Stomach (tissue), 9 donors: ENCODE data around the gene GSPT1. TPM values are rescaled to one million over a fixed set of nuclear protein-coding genes. Genes with fewer than 3 reads are reported as not detected.

ENCODE experiments used
- DNase-seq, 2 donors: peaks; one replicate each; pipeline versions ENCODE4 v3.0.0 to v3.0.0-alpha.2; 2013 to 2019
- H3K27ac ChIP-seq, 5 donors: fragments of 200-600 bp in 4 of 5; sonication (generic) in 4 of 5; one replicate each; pipeline ENCODE4 v1.5.1; 2013 to 2019; ENCODE audit warnings: mild to moderate bottlenecking in 1 of 5, moderate library complexity in 1 of 5
- H3K27me3 ChIP-seq, 3 donors: fragments of 200-600 bp; sonication (generic); one replicate each; pipeline ENCODE4 v1.5.1; 2017 to 2019; ENCODE audit warnings: mixed run types in 1 of 3
- H3K36me3 ChIP-seq, 4 donors: fragments of 200-600 bp; sonication (generic); 1 replicate in 3 of 4; 2 replicates in 1 of 4; pipeline ENCODE4 v1.5.1; 2016 to 2019
- H3K4me1 ChIP-seq, 4 donors: fragments of 200-600 bp; sonication (generic); one replicate each; pipeline ENCODE4 v1.5.1; 2016 to 2019
- H3K4me3 ChIP-seq, 4 donors: fragments of 200-600 bp; sonication (generic) in 3 of 4; one replicate each; pipeline ENCODE4 v1.5.1; 2016 to 2019; ENCODE audit warnings: mild to moderate bottlenecking in 1 of 4
- H3K9me3 ChIP-seq, 4 donors: fragments of 200-600 bp; sonication (generic); one replicate each; pipeline ENCODE4 v1.5.1; 2016 to 2019
- EP300 ChIP-seq: sonication (generic); formaldehyde crosslinking; IDR thresholded peaks from one replicate; pipeline ENCODE4 v1.6.1; 2017; ENCODE audit warnings: antibody characterized with exemption
- POLR2A ChIP-seq, 4 donors: fragments of 450-650 bp; IDR thresholded peaks; one replicate each; pipeline ENCODE4 v1.6.1; 2016; ENCODE audit warnings: antibody characterized with exemption in 4 of 4, control low read depth in 2 of 4, mild to moderate bottlenecking in 1 of 4, moderate library complexity in 1 of 4
- POLR2AphosphoS5 ChIP-seq, 3 donors: sonication (generic); formaldehyde crosslinking; IDR thresholded peaks; one replicate each; pipeline ENCODE4 v1.6.1; 2016; ENCODE audit warnings: antibody characterized with exemption in 3 of 3
- WGBS, 5 donors: extraction: QIAGEN DNeasy Blood & Tissue Kit in 3 of 5; methylation state at CpG; one replicate each; pipeline versions ENCODE4 v1.1.5 to v1.1.7; 2013 to 2018; 5-methylcytosine and 5-hydroxymethylcytosine counted together
- intact Hi-C: fragments of 100-400 bp; cut with DNase I; formaldehyde crosslinking; loops from one replicate; pipeline ENCODE4 v1.15.1; 2023; ENCODE audit warnings: low total_unique reads
- polyA plus RNA-seq, 3 donors: library from polyadenylated mRNA; stranded (reverse); fragments of 200-250 nt; gene quantifications; one replicate each; pipeline ENCODE4 v1.2.3, GENCODE V29; 2013
- total RNA-seq, 5 donors: library from RNA; depleted of rRNA; stranded (reverse); fragments of >200 nt; gene quantifications; one replicate each; pipeline versions ENCODE4 v1.1.0 to v1.2.3, GENCODE V29; 2014 to 2016
- TF ChIP-seq, protein P1 (sequence below), 7 experiments: fragments of 450-650 bp in 4 of 7; fragments of 200-600 bp in 3 of 7; sonication (generic) in 3 of 7; IDR thresholded peaks; one replicate each; pipeline ENCODE4 v1.5.1; 2016 to 2019; ENCODE audit warnings: antibody characterized with exemption in 7 of 7, control low read depth in 2 of 7, mild to moderate bottlenecking in 1 of 7
- donor health status: healthy with polysubstance abuse.
- donor health status: Bipolar disorder and iron deficiency.
- donor health status: healthy.

GSPT1 gene
- total and polyA plus RNA-seq, 8 donors = 28.0 to 73.2 (median 46.9) TPM

DNA sequence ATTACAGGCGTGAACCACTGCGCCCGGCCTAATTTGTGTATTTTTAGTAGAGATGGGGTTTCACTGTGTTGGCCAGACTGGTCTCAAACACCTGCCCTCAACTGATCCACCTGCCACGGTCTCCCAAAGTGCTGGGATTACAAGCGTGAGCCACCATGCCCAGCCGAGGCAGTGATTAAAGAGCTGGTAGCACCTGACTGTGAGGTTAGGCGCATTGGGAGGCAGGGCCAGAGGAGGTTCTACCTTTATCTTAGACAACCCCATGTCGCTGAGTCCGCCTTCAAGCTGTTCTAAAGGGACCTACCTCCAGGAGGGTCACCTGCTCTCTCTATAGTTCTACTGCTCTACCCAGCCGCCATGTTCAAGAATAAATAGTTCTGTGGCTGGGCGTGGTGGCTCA is 72.5 kb downstream of the GSPT1 start:
- intact Hi-C loops = no loop called here
- WGBS, 5 donors = 94 to 99% (median 97%) methylated on average over 11 of the region's 11 CpGs
- H3K27me3 ChIP-seq = no peaks in the 10 kb centered on the region
- H3K4me3 ChIP-seq = no peak overlapping the region
- no peaks in the 10 kb centered on the region for H3K9me3 ChIP-seq
- no peak for DNase-seq
- H3K27ac ChIP-seq = no peak overlapping the region
- H3K36me3 ChIP-seq = peaks cover 82 to 100% (median 99%) of the 10 kb centered on the region in 4 donors
- TF ChIP-seq, protein P1, sequence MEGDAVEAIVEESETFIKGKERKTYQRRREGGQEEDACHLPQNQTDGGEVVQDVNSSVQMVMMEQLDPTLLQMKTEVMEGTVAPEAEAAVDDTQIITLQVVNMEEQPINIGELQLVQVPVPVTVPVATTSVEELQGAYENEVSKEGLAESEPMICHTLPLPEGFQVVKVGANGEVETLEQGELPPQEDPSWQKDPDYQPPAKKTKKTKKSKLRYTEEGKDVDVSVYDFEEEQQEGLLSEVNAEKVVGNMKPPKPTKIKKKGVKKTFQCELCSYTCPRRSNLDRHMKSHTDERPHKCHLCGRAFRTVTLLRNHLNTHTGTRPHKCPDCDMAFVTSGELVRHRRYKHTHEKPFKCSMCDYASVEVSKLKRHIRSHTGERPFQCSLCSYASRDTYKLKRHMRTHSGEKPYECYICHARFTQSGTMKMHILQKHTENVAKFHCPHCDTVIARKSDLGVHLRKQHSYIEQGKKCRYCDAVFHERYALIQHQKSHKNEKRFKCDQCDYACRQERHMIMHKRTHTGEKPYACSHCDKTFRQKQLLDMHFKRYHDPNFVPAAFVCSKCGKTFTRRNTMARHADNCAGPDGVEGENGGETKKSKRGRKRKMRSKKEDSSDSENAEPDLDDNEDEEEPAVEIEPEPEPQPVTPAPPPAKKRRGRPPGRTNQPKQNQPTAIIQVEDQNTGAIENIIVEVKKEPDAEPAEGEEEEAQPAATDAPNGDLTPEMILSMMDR (IDR thresholded peaks at IDR 0.05) = no peak
- TF ChIP-seq POLR2A (IDR thresholded peaks at IDR 0.05) (no peak), EP300 (no peak), POLR2AphosphoS5 (IDR thresholded peaks at IDR 0.05) (no peak)
- peaks cover 0 to 6% (median 2%) of the 10 kb centered on the region in 4 donors for H3K4me1 ChIP-seq

DNA sequence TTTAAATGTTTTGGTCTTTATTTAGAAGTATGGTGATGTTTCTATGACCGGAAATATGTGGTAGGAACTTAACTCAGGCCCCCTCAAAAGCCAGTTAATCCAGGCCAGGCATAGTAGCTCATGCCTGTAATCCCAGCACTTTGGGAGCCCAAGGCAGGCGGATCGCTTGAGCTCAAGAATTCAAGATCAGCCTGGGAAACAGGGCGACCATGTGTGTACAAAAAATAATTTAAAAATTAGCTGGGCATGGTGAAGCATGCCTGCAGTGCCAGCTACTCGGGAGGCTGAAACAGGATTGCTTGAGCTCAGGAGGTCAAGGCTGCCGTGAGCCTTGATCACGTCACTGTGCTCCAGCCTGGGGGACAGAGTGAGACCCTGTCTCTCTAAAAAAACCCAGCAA is 74.7 kb downstream of the GSPT1 start:
- no peaks in the 10 kb centered on the region for H3K4me1 ChIP-seq
- intact Hi-C loops = no loop called here
- H3K27me3 ChIP-seq = no peaks in the 10 kb centered on the region
- H3K27ac ChIP-seq = no peak overlapping the region
- peaks cover 81 to 100% (median 99%) of the 10 kb centered on the region in 4 donors for H3K36me3 ChIP-seq
- H3K9me3 ChIP-seq = no peaks in the 10 kb centered on the region
- TF ChIP-seq EP300 (no peak), POLR2A (IDR thresholded peaks at IDR 0.05) (no peak), POLR2AphosphoS5 (IDR thresholded peaks at IDR 0.05) (no peak)
- TF ChIP-seq, protein P1 (IDR thresholded peaks at IDR 0.05) = no peak
- no peak for DNase-seq
- no peak overlapping the region for H3K4me3 ChIP-seq
- WGBS, 5 donors = 93 to 98% (median 96%) methylated on average over 7 of the region's 7 CpGs

DNA sequence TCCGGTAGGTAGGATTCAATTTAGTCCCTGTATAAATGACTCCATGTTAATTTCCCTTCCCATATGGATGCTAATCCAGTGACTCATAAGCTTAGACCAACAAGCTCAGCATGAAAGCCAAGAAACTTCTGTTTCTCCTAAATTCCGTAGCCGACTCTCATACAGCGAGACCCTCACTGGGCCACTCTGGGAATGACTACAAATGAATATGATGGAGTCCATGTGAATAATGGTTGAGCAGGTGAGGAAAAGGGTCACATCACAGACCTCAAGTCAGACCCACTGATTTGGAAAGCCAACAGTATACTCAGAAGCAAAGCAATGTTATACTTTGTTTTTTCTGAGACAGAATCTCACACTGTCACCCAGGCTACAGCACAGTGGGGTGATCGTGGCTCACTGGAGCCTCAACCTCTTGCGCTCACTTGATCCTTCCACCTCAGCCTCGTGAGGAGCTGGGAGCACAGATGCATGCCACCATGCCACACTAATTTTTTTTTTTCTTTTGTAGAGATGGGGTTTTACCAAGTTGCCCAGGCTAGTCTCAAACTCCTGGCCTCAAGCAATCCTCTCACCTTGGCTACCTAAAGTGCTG is 79.0 kb downstream of the GSPT1 start:
- intact Hi-C loops = no loop called here
- no peaks in the 10 kb centered on the region for H3K4me1 ChIP-seq
- H3K9me3 ChIP-seq = no peaks in the 10 kb centered on the region
- H3K4me3 ChIP-seq = no peak overlapping the region
- peaks cover 49 to 64% (median 61%) of the 10 kb centered on the region in 4 donors for H3K36me3 ChIP-seq
- H3K27ac ChIP-seq = no peak overlapping the region
- no peaks in the 10 kb centered on the region for H3K27me3 ChIP-seq
- DNase-seq = no peak
- WGBS, 5 donors = 78 to 90% (median 88%) methylated on average over 7 of the region's 7 CpGs
- no peak for TF ChIP-seq POLR2AphosphoS5 (IDR thresholded peaks at IDR 0.05)
- no peak for TF ChIP-seq EP300
- TF ChIP-seq, protein P1 (IDR thresholded peaks at IDR 0.05) = no peak
- TF ChIP-seq POLR2A (IDR thresholded peaks at IDR 0.05) = no peak

DNA sequence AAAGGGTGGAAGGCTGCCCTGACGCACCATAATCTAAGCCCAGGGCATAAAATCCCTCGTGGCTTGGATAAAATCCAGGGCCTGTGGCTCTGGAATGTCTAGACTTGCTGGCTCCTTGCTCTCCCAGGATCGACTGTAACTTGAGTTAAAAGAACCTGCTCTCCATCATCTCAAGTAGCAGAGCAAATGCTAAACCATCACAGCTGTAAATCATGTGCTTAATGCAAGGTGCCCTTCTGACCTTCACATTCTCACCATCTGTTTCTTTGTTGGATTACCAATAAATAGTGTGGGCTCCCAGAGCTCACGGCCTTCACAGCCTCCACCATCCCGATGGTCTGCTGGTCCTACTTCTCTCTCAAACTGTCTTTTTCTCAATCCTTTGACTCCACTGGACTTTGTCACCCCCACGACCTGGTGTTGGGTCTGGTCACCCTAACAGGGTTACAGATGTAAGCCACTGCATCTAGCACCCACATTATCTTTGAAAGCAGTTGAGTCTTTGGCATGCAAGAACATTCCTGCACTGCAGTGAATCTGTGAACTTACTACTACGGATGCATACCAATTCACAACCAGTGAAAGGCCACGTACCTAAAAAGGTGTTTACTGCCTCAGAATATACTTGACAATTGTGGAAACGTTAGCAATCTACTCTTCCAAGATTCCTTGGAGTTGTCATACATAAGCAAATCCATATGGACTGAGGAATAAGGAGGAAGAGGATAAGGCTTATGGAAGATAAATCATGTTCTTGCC is 79.7 kb downstream of the GSPT1 start:
- no peak overlapping the region for H3K4me3 ChIP-seq
- H3K27me3 ChIP-seq = no peaks in the 10 kb centered on the region
- no peak for DNase-seq
- no peaks in the 10 kb centered on the region for H3K9me3 ChIP-seq
- WGBS, 5 donors = 44 to 67% (median 61%) methylated on average over 8 to 9 of the region's 9 CpGs
- no peak for TF ChIP-seq EP300
- no peak for TF ChIP-seq POLR2A (IDR thresholded peaks at IDR 0.05)
- TF ChIP-seq, protein P1 (IDR thresholded peaks at IDR 0.05) = no peak
- intact Hi-C loops = no loop called here
- peaks cover 42 to 58% (median 54%) of the 10 kb centered on the region in 4 donors for H3K36me3 ChIP-seq
- H3K27ac ChIP-seq = no peak overlapping the region
- no peaks in the 10 kb centered on the region for H3K4me1 ChIP-seq
